ENCODE results near the gene HSD3B7.
A peak's percentile ranks its signal among the peaks of the same experiment; 100 is the strongest.

HSD3B7 gene

GRCh38 chr16:30947541-30947858 lies 37.5 kb upstream of the HSD3B7 start:
- no peak for ATAC-seq
- TF ChIP-seq RARB (CRISPR knock-in tag; IDR thresholded peaks at IDR 0.05) (no peak), ARNTL (CRISPR knock-in tag; IDR thresholded peaks at IDR 0.05; ENCODE audit: borderline replicate concordance, low read depth) (no peak), CSRNP3 (CRISPR knock-in tag; IDR thresholded peaks at IDR 0.05) (no peak), SNAI2 (CRISPR knock-in tag; IDR thresholded peaks at IDR 0.05) (no peak), TOX (CRISPR knock-in tag; IDR thresholded peaks at IDR 0.05; ENCODE audit: borderline replicate concordance) (no peak), OSR1 (CRISPR knock-in tag; IDR thresholded peaks at IDR 0.05) (no peak), ZFP30 (CRISPR knock-in tag; IDR thresholded peaks at IDR 0.05) (no peak), ZC3H10 (CRISPR knock-in tag; IDR thresholded peaks at IDR 0.05) (no peak)
- TF ChIP-seq, protein P1, sequence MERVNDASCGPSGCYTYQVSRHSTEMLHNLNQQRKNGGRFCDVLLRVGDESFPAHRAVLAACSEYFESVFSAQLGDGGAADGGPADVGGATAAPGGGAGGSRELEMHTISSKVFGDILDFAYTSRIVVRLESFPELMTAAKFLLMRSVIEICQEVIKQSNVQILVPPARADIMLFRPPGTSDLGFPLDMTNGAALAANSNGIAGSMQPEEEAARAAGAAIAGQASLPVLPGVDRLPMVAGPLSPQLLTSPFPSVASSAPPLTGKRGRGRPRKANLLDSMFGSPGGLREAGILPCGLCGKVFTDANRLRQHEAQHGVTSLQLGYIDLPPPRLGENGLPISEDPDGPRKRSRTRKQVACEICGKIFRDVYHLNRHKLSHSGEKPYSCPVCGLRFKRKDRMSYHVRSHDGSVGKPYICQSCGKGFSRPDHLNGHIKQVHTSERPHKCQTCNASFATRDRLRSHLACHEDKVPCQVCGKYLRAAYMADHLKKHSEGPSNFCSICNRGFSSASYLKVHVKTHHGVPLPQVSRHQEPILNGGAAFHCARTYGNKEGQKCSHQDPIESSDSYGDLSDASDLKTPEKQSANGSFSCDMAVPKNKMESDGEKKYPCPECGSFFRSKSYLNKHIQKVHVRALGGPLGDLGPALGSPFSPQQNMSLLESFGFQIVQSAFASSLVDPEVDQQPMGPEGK (CRISPR knock-in tag; IDR thresholded peaks at IDR 0.05; ENCODE audit: borderline replicate concordance) = no peak

DNA sequence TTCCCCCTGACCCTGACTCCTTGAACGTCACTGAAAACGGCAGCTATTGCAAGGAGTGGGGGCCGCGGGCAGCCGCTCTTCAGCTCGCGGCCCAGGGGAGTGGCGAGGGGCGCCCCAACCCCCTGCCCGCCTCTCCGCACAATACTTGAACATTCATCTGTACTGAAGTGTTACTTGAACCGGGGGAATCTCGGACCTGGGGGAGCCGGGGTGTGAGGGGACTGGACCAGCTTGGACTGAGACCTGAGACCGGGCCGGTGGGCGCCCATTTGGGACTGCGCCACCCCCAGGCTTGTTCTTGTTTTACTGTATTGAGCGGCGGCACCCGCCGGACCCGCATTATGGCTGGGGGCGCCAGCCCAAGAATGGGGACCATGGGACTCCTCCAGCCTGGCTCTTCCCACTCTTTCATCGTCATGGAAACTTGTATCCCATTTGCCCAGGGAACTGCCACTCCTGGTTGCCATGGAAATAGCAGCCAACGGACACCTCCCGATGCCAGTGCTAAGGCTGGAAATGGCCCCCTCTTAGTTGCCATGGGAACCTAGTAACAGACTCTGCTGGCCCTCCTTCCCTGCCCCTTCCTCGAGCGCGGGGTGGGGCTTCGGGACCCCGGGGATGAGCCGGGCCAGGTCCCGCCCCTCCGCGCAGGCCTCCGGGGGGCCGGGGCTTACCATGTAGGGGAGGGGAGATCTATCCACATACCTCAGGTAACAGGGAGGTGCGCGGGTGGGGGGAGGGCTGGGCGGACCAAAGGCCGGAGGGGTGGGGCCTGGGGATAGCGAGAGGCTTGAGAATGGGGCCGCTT lies 36.9 kb upstream of the HSD3B7 start:
- no peak for TF ChIP-seq ZFP30 (CRISPR knock-in tag; IDR thresholded peaks at IDR 0.05)
- TF ChIP-seq, protein P1 (CRISPR knock-in tag; IDR thresholded peaks at IDR 0.05; ENCODE audit: borderline replicate concordance) = no peak
- TF ChIP-seq, protein P2, sequence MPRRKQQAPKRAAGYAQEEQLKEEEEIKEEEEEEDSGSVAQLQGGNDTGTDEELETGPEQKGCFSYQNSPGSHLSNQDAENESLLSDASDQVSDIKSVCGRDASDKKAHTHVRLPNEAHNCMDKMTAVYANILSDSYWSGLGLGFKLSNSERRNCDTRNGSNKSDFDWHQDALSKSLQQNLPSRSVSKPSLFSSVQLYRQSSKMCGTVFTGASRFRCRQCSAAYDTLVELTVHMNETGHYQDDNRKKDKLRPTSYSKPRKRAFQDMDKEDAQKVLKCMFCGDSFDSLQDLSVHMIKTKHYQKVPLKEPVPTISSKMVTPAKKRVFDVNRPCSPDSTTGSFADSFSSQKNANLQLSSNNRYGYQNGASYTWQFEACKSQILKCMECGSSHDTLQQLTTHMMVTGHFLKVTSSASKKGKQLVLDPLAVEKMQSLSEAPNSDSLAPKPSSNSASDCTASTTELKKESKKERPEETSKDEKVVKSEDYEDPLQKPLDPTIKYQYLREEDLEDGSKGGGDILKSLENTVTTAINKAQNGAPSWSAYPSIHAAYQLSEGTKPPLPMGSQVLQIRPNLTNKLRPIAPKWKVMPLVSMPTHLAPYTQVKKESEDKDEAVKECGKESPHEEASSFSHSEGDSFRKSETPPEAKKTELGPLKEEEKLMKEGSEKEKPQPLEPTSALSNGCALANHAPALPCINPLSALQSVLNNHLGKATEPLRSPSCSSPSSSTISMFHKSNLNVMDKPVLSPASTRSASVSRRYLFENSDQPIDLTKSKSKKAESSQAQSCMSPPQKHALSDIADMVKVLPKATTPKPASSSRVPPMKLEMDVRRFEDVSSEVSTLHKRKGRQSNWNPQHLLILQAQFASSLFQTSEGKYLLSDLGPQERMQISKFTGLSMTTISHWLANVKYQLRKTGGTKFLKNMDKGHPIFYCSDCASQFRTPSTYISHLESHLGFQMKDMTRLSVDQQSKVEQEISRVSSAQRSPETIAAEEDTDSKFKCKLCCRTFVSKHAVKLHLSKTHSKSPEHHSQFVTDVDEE (CRISPR knock-in tag; IDR thresholded peaks at IDR 0.05) = no peak
- TF ChIP-seq GLIS3 (CRISPR knock-in tag; IDR thresholded peaks at IDR 0.05) = no peak
- TF ChIP-seq PPARA (CRISPR knock-in tag; IDR thresholded peaks at IDR 0.05; ENCODE audit: borderline replicate concordance) = no peak
- TF ChIP-seq ARNTL (CRISPR knock-in tag; IDR thresholded peaks at IDR 0.05; ENCODE audit: borderline replicate concordance, low read depth) = no peak
- TF ChIP-seq RARB (CRISPR knock-in tag; IDR thresholded peaks at IDR 0.05) = no peak
- TF ChIP-seq ZC3H10 (CRISPR knock-in tag; IDR thresholded peaks at IDR 0.05) = no peak
- TF ChIP-seq ZNF70 (CRISPR knock-in tag; IDR thresholded peaks at IDR 0.05) = no peak
- TF ChIP-seq ZNF8 (CRISPR knock-in tag; IDR thresholded peaks at IDR 0.05) = no peak
- TF ChIP-seq TCF4 (CRISPR knock-in tag; IDR thresholded peaks at IDR 0.05; ENCODE audit: borderline replicate concordance) = no peak
- no peak for TF ChIP-seq CSRNP3 (CRISPR knock-in tag; IDR thresholded peaks at IDR 0.05)
- TF ChIP-seq TOX (CRISPR knock-in tag; IDR thresholded peaks at IDR 0.05; ENCODE audit: borderline replicate concordance) = no peak
- no peak for TF ChIP-seq ZFP3 (CRISPR knock-in tag; IDR thresholded peaks at IDR 0.05)
- no peak for TF ChIP-seq ESRRG (CRISPR knock-in tag; IDR thresholded peaks at IDR 0.05)
- TF ChIP-seq ISL1 (CRISPR knock-in tag; IDR thresholded peaks at IDR 0.05) = no peak
- no peak for TF ChIP-seq ZNF565 (CRISPR knock-in tag; conservative IDR thresholded peaks at IDR 0.05; ENCODE audit: low read depth)
- peak; percentile 76 for ATAC-seq

Data from SK-N-SH treated with all-trans-retinoic acid at 6 μM for 48 hours (cell line).